Measurements from ENCODE around the gene PCDH8.

DNA sequence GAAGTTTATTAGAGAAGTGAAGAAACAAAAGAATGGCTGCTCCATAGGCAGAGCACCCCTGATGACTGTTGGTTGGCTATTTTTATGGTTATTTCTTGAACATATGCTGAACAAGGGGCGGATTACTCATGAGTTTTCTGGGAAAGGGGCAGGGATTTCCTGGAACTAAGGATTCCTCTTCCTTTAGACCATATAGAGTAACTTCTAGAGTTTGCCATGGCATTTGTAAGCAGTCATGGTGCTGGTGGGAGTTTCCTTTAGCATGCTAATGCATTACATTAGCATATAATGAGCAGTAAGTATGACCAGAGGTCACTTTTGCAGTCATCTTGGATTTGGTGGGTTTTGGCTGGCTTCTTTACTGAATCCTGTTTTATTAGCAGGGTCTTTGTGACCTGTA is 38.7 kb upstream of the PCDH8 start:
- TF ChIP-seq, protein P1, sequence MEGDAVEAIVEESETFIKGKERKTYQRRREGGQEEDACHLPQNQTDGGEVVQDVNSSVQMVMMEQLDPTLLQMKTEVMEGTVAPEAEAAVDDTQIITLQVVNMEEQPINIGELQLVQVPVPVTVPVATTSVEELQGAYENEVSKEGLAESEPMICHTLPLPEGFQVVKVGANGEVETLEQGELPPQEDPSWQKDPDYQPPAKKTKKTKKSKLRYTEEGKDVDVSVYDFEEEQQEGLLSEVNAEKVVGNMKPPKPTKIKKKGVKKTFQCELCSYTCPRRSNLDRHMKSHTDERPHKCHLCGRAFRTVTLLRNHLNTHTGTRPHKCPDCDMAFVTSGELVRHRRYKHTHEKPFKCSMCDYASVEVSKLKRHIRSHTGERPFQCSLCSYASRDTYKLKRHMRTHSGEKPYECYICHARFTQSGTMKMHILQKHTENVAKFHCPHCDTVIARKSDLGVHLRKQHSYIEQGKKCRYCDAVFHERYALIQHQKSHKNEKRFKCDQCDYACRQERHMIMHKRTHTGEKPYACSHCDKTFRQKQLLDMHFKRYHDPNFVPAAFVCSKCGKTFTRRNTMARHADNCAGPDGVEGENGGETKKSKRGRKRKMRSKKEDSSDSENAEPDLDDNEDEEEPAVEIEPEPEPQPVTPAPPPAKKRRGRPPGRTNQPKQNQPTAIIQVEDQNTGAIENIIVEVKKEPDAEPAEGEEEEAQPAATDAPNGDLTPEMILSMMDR (conservative IDR thresholded peaks at IDR 0.05; ENCODE audit: low read depth in 2 of 2), result no peak
- TF ChIP-seq EZH2phosphoT487 (IDR thresholded peaks at IDR 0.05; ENCODE audit: unreplicated experiment), result no peak
